Measurements from ENCODE around the gene EBF4.
"Not testable (repeated sequence)": the region's sequence is repeated elsewhere in the genome, so short reads cannot be mapped to it uniquely, and the experiment has no call there.

EBF4 gene

GRCh38 chr20:2757969-2758368, 65.4 kb downstream of the EBF4 start:
- no peak for DNase-seq (ENCODE audit: low spot score)

- DNase-seq (ENCODE audit: low spot score): no peak
These were observed 66.6 kb downstream of the EBF4 start for GRCh38 chr20:2759143-2759542.

DNA sequence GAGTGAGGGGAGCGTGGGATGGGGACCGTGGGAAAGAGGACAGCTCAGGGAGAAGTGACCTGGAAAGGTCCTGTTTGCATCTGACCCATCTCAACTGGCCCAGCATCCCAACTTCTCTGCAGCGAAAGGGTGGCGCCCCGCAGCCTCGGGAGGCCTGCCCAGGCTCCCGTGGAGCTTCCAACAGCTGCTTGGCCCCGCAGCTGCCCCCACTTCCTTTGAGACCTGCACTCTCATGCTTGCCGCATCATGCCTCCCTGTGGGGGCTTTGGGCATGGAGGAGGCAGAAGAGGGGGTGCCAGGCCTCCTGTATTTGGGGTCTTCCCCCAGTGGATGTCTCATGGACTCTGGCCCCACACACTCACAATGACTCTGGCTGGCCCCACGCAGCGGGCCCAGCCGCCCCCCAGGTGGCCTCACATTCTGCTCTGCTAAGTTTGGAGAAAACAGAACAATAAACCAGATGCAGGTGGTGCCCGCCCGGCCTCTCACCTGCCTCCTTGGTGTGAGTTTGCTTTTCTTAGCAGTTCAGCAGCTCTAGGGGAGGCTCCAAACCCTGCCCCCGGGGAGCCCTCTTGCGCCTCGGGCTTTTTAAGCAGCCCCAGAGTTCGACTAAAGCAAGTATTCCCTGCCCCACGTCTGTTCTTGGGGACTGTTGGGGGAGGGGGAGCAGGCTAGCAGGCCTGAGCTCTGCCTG, 67.2 kb downstream of the EBF4 start:
- no peak for DNase-seq (ENCODE audit: low spot score)

GRCh38 chr20:2760297-2760951, 67.8 kb downstream of the EBF4 start:
- no peak for DNase-seq (ENCODE audit: low spot score)

- DNase-seq (ENCODE audit: low spot score): no peak
These were observed 68.3 kb downstream of the EBF4 start for GRCh38 chr20:2760952-2761305.

- no peak for DNase-seq (ENCODE audit: low spot score)
These were observed 69.3 kb downstream of the EBF4 start for GRCh38 chr20:2761885-2762284.

- DNase-seq (ENCODE audit: low spot score): no peak
These were observed 70.1 kb downstream of the EBF4 start for GRCh38 chr20:2762578-2763131.

DNA sequence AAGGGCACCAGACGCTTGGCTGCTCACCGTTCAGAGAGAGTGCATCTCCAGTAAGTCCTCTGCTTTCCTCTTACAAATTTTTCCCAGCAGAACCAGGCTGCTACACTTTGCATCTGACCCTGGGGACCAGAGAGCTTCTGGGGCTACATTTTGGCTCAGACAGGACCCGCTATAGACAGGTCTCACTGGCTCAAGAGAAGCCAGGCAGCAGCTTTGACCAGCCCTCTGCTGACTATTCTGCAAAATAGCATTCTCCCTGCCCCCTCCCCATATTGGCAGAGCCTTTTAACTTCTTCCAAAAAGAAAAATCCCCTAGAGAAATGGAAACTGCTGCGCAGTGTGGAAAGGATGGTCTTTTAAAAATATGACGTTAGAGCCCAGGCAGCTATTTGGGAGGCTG, 70.6 kb downstream of the EBF4 start:
- DNase-seq (ENCODE audit: low spot score): no peak

DNA sequence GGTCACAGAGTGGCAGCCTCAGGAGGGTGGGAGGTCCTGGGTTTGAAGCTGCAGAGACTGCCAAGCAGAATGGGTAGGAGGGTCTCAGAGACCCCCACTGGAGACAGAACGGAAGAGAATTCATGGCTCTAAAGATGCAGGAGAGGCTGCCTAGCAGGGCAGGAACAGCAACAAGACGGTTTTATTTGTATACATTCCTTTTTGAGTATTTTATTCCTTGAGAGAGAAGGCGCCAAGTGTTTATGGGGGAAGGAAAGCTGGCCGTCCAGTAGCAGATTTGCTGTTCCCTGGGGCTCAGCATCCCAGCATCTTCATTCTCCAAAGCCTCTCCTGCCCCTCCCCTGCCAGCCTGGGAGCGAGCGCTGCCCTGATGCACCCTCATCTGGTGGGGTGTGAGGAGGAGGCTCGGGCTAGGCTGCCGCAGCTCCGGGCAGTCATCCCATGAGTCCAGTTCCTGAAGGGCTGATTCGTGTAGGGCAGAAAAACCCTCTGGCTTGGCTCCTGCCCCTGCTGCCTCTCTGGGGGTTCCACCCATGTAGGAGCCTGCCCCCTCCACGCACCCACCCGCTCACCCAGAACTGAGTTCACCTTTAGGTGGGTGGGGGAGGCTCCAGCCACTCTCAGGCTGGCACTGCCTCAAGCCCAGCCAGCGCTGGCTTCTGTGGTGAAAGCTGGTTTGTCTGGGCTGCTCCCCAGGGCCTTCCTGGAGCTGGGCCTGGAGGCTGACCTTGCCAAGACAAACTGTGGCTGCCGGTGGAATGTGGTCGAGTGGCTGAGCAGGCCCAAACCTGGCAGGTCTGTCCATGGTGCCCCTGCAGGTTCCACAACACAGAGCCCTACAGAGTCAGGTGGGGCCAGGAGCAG, 75.4 kb downstream of the EBF4 start:
- no peak for DNase-seq (ENCODE audit: low spot score)

DNA sequence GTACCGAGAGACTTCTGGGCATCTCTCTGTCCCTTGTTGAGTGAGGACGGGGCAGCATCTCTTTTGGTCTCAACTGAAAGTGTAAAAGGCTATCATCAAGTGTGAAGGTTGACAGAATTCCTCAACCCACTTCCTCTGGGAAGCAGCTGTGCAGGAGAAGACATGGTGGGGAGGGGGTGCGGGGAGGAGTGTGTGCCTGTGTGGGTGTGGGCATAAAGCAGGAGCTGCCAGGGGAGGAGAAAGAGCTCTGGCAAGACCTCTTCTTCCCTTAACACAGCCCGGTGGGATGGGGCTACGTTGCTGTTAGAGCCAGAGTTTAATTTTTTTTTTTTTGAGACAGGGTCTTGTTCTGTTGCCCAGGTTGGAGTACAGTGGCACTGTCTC, 76.0 kb downstream of the EBF4 start:
- DNase-seq (ENCODE audit: low spot score): no peak

DNA sequence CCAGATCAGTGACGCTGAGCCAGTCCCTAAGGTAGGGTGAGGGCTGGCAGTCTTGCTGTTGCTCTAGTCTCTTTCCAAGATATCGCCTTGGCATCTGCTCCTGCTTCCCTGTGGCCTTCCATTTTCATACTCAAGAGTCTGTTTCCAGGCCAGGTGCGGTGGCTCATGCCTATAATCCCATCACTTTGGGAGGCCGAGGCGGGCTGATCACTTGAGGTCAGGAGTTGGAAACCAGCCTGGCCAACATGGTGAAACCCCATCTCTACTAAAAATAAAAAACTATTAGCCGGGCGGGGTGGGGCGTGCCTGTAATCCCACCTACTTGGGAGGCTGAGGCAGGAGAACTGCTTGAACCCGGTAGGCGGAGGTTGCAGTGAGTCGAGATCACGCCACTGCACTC, 77.5 kb downstream of the EBF4 start:
- DNase-seq (ENCODE audit: low spot score): not testable (repeated sequence)

DNA sequence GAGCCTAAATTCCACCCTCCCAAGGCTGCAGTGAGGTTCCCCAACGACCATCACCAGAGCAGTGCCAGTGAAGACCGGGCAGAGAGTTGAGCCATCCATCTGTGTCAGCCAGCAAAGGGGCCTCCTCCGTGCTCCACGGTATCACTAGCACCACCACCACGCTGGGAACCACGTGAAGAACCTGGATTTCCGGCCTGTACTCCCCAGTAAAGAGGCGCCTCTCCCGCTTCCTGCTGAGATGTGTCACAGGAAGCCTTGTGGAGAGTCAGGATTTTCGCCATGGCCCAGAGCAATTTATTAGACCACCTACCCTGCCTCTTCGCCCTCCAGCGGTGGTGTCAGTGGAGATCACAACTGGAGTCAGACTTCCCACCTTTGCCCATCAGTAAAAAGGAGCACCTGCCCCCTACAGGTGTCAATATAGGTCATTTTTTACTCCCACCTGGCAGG, 79.1 kb downstream of the EBF4 start:
- no peak for DNase-seq (ENCODE audit: low spot score)

DNA sequence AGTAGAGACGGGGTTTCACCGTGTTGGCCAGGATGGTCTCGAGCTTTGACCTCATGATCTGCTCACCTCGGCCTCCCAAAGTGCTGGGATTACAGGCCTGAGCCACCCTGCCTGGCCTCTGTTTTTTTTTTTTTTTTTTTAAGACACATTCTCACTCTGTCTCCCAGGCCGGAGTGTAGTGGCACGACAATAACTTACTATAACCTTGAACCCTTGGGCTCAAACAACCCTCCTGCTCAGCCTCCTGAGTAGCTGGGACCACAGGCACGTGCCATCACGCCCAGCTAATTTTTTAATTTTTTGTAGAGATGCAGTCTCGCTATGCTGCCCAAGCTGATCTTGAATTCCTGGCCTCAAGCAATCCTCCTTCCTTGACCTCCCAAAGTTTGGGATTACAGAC, 81.2 kb downstream of the EBF4 start:
- DNase-seq (ENCODE audit: low spot score): no peak

DNA sequence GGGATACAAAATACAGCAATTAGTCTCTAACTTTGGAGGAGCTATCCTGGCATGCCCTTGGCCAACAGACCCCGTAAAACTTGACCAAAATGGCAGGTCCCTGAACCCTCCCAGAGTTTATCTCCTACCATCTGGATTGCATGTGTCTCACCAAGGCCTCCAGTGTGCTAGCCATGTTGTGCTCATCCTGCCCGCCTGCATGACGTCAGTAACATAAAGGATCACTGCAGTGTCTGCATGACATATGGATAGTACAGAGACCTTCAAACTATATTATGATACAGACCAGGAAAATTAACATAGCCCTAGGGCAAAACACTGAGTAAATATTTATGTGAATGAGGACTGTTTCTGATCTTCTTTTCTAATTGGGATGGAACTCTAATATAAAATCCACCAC, 82.6 kb downstream of the EBF4 start:
- no peak for DNase-seq (ENCODE audit: low spot score)

DNA sequence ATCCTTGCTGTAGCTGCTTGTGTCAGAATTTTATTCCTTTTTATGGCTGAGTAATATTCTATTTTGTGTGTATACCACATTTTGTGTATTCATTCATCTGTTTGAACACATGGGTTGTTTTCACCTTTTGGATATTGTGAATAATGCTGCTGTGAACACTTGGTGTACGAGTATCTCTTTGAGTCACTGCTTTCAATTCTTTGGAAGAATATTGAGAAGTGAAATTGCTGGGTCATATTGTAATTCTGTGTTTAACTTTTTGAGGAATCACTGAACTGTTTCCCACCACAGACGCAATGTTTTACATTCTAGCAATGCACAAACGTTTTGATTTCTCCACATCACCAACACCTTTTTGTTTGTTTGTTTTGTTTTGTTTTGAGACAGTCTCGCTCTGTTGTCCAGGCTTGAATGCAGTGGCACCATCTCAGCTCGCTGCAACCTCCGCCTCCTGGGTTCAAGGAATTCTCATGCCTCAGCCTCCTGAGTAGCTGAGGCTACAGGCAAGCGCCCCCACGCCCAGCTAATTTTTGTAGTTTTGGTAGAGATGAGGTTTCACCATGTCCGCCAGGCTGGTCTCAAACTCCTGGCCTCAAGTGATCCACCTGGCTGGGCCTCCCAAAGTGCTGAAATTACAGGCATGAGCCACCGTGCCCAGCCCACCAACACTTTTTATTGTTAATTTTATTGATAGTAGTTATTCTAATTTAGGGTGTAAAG, 86.2 kb downstream of the EBF4 start:
- no peak for DNase-seq (ENCODE audit: low spot score)

DNA sequence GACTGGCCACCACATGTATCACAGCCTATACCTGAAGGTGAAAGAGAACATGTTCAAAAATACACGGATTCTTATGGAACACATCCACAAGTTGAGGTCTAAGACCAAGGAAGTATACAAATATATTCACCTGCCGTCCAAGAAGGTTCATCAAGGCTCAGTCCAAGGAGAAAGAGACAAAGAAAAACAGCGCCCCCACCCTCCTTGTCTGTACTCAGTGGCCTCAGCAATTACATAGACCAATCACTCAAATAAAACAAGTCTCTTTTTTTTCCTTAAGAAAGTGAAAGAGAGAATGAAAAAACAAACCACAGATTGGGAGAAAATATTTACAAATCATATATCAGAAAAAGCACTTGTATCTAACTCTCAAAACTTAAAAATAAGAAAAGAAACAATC, 88.4 kb downstream of the EBF4 start:
- no peak for DNase-seq (ENCODE audit: low spot score)

GRCh38 chr20:2783908-2784566, 91.5 kb downstream of the EBF4 start:
- DNase-seq (ENCODE audit: low spot score): no peak

DNA sequence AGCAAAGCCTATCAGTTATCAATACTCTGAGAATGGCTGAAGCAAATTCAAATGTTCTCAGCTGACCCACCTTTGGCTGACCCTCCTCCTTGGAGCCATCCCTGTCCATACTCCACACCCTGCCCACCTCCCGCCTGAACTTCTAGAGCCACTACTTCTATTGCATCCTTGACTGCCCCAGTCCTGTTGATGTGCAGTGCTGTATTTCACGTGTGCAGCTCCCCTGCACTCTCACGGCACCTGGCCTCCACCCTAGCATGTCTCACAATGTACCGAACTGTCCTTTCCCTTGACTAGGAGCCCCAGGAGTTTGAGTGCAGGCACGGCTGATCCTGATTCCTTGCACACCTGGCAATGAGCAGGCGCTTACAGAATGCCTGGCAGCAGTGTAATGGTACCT, 100.9 kb downstream of the EBF4 start:
- DNase-seq (ENCODE audit: low spot score): no peak

GRCh38 chr20:2794202-2794748, 101.7 kb downstream of the EBF4 start:
- no peak for DNase-seq (ENCODE audit: low spot score)

DNA sequence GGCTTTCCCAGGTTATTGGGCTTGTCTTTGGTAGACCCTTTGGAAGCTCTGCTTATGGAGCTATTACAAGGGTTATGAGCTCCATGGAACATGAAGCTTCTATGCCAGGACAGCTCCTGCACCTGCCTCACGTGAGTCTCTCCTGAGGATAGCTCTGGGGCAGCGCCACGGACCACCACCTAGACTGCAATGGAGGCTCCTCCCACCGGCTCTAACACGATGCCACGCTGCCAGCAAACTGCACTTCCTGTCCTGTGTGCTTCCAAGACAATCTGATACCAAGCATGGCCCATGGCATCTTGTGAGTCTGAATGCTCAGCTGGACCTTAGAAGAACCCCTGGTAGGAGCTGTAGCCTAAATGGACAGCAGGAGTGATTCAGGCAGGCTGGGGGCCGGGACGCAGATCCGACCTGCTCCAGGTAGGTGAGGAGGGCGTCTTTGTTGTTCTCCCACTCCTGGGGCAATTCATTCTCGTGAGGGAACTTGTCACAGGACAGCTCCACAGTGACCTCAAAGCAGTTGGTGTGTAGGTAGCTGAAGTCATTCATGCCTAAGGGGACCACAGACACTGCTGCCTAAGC, 102.4 kb downstream of the EBF4 start:
- no peak for DNase-seq (ENCODE audit: low spot score)

GRCh38 chr20:2795451-2795850, 102.9 kb downstream of the EBF4 start:
- no peak for DNase-seq (ENCODE audit: low spot score)
